WTC11 (cell line): ENCODE measurements around the gene TSC22D2. TPM values are rescaled to one million over a fixed set of nuclear protein-coding genes. Genes with fewer than 3 reads are reported as not detected.

Experiments
- ATAC-seq: fragments of 200-7000 bp; cut with Tn5 transposase; 2 replicates; pipeline ENCODE4 v1.10.0; 2021; ENCODE audit warnings: mild to moderate bottlenecking, moderate library complexity
- CTCF ChIA-PET: fragments of 300-600 bp; sonication (Branson Sonifier 250); formaldehyde crosslinking; loops from one replicate; lab custom pipeline; 2021; ENCODE audit warnings: antibody characterized with exemption; lab: Charles Lee
- POLR2A ChIA-PET: fragments of 350-600 bp; sonication (Branson Sonifier 250); formaldehyde crosslinking; loops from one replicate; lab custom pipeline; 2021; ENCODE audit warnings: antibody characterized with exemption; lab: Charles Lee
- DNase-seq: peaks from one replicate; pipeline ENCODE4 v3.0.0; 2021; ENCODE audit warnings: low spot score
- H3K27ac Mint-ChIP-seq: 2 replicates; pipeline ENCODE4 v1.8.0; 2021; ENCODE audit warnings: mixed read lengths
- H3K27me3 Mint-ChIP-seq: 2 replicates; pipeline ENCODE4 v1.8.0; 2021; ENCODE audit warnings: low read depth, mild to moderate bottlenecking, moderate library complexity, mixed read lengths
- H3K36me3 Mint-ChIP-seq: 2 replicates; pipeline ENCODE4 v1.8.0; 2021; ENCODE audit warnings: mixed read lengths
- H3K4me1 Mint-ChIP-seq: 2 replicates; pipeline ENCODE4 v1.8.0; 2022; ENCODE audit warnings: mixed read lengths
- H3K4me3 Mint-ChIP-seq: 2 replicates; pipeline ENCODE4 v1.8.0; 2021; ENCODE audit warnings: mild to moderate bottlenecking, moderate library complexity, mixed read lengths
- H3K9me3 Mint-ChIP-seq: 2 replicates; pipeline ENCODE4 v1.8.0; 2021; ENCODE audit warnings: mixed read lengths
- ARID4B ChIP-seq: sonication (generic); formaldehyde crosslinking; IDR thresholded peaks from 2 replicates; pipeline ENCODE4 v1.8.0; 2023; ENCODE audit warnings: missing genetic modification reagents, mild to moderate bottlenecking, borderline replicate concordance
- ATF2 ChIP-seq: sonication (generic); formaldehyde crosslinking; IDR thresholded peaks from 2 replicates; pipeline ENCODE4 v1.8.1; 2022; ENCODE audit warnings: low read depth, missing genetic modification reagents, borderline replicate concordance
- ATF3 ChIP-seq: sonication (generic); formaldehyde crosslinking; conservative IDR thresholded peaks from 2 replicates; pipeline ENCODE4 v1.8.1; 2022; ENCODE audit warnings: mild to moderate bottlenecking, missing genetic modification reagents
- ATF6 ChIP-seq: sonication (generic); formaldehyde crosslinking; IDR thresholded peaks from 2 replicates; pipeline ENCODE4 v1.8.1; 2023; ENCODE audit warnings: mild to moderate bottlenecking, missing genetic modification reagents
- ESRRA ChIP-seq: sonication (generic); formaldehyde crosslinking; IDR thresholded peaks from 2 replicates; pipeline ENCODE4 v1.8.1; 2022; ENCODE audit warnings: mild to moderate bottlenecking, missing genetic modification reagents, borderline replicate concordance
- FOXJ3 ChIP-seq: sonication (generic); formaldehyde crosslinking; IDR thresholded peaks from 2 replicates; pipeline ENCODE4 v1.9.0; 2021; ENCODE audit warnings: missing genetic modification reagents, mild to moderate bottlenecking, borderline replicate concordance
- IRF1 ChIP-seq: sonication (generic); formaldehyde crosslinking; IDR thresholded peaks from 2 replicates; pipeline ENCODE4 v1.8.0; 2023; ENCODE audit warnings: missing genetic modification reagents
- MXD4 ChIP-seq: fragments of 250-450 bp; sonication (Bioruptor Pico); IDR thresholded peaks from 2 replicates; pipeline ENCODE4 v1.8.0; 2021; ENCODE audit warnings: mild to moderate bottlenecking, moderate library complexity, borderline replicate concordance
- NR3C1 ChIP-seq: sonication (generic); formaldehyde crosslinking; conservative IDR thresholded peaks from 2 replicates; pipeline ENCODE4 v1.8.1; 2023; ENCODE audit warnings: low read depth, mild to moderate bottlenecking, missing genetic modification reagents
- PRDM15 ChIP-seq: sonication (generic); formaldehyde crosslinking; IDR thresholded peaks from 2 replicates; pipeline ENCODE4 v1.8.0; 2022; ENCODE audit warnings: missing genetic modification reagents
- RORB ChIP-seq: fragments of 250-450 bp; sonication (Bioruptor Pico); IDR thresholded peaks from 2 replicates; pipeline ENCODE4 v1.9.0; 2021; ENCODE audit warnings: mild to moderate bottlenecking
- SMAD3 ChIP-seq: sonication (generic); formaldehyde crosslinking; IDR thresholded peaks from 2 replicates; pipeline ENCODE4 v1.8.0; 2022; ENCODE audit warnings: missing genetic modification reagents, mild to moderate bottlenecking, borderline replicate concordance
- SOX15 ChIP-seq: fragments of 250-450 bp; sonication (Bioruptor Pico); IDR thresholded peaks from 2 replicates; pipeline ENCODE4 v1.9.0; 2021; ENCODE audit warnings: mild to moderate bottlenecking
- TEAD1 ChIP-seq: sonication (generic); formaldehyde crosslinking; IDR thresholded peaks from 2 replicates; pipeline ENCODE4 v1.8.0; 2022; ENCODE audit warnings: mild to moderate bottlenecking, missing genetic modification reagents
- ZBTB21 ChIP-seq: sonication (generic); formaldehyde crosslinking; IDR thresholded peaks from 2 replicates; pipeline ENCODE4 v1.8.1; 2023; ENCODE audit warnings: mild to moderate bottlenecking, missing genetic modification reagents, borderline replicate concordance
- ZNF121 ChIP-seq: sonication (generic); formaldehyde crosslinking; IDR thresholded peaks from 2 replicates; pipeline ENCODE4 v1.8.0; 2023; ENCODE audit warnings: missing genetic modification reagents
- ZNF671 ChIP-seq: fragments of 250-450 bp; sonication (Bioruptor Pico); IDR thresholded peaks from 2 replicates; pipeline ENCODE4 v1.8.0; 2021; ENCODE audit warnings: mild to moderate bottlenecking
- total RNA-seq: library from RNA; stranded (reverse); gene quantifications from 3 replicates; pipeline ENCODE4 v1.2.3, GENCODE V29; 2021

The TSC22D2 gene
- total RNA-seq, 1 experiment from 2014 or later, result 24.0 TPM

GRCh38 chr3:150447084-150447483, 39.0 kb downstream of the TSC22D2 start (continued):
- TF ChIP-seq IRF1 (CRISPR knock-in tag) (no peak), ZNF121 (no peak), FOXJ3 (CRISPR knock-in tag) (no peak)

- ChIA-PET CTCF (no interaction called here), POLR2A (no interaction called here)
- Mint-ChIP-seq H3K9me3 (no peaks in the 10 kb centered on the region), H3K4me1 (peaks cover 20% of the 10 kb centered on the region), H3K4me3 (no peak overlapping the region), H3K27ac (0 out of 2 replicates have a peak overlapping the region, but pooled peaks have one; percentile 3), H3K27me3 (no peaks in the 10 kb centered on the region), H3K36me3 (no peaks in the 10 kb centered on the region)
- no peak for TF ChIP-seq SOX15 (CRISPR knock-in tag)
- TF ChIP-seq RORB, result no peak
- TF ChIP-seq MXD4 (CRISPR knock-in tag), result no peak
- no peak for TF ChIP-seq ATF6 (CRISPR knock-in tag)
- TF ChIP-seq NR3C1 (CRISPR knock-in tag), result no peak
- no peak for TF ChIP-seq TEAD1
- TF ChIP-seq ATF2, result no peak
- no peak for TF ChIP-seq ESRRA (CRISPR knock-in tag)
- TF ChIP-seq SMAD3 (CRISPR knock-in tag), result no peak
- no peak for TF ChIP-seq ZBTB21
- TF ChIP-seq ARID4B (CRISPR knock-in tag), result no peak
- TF ChIP-seq PRDM15, result no peak
- TF ChIP-seq ZNF671 (CRISPR knock-in tag), result no peak
- no peak for TF ChIP-seq ATF3 (CRISPR knock-in tag)
- no peak for DNase-seq
- no peak for ATAC-seq
Measured at GRCh38 chr3:150447631-150448465, 39.8 kb downstream of the TSC22D2 start.
